MM.1S (cell line): Measurements from ENCODE around the gene RASGEF1B.

Experiments used
- DNase-seq: peaks from one replicate; pipeline ENCODE4 v3.0.0-alpha.2; 2015
- H2AFZ ChIP-seq: fragments of 300-600 bp; sonication (generic); 2 replicates; pipeline ENCODE4 v1.6.0; 2016; ENCODE audit warnings: antibody characterized with exemption, low read length
- H3F3A ChIP-seq: fragments of 300-600 bp; sonication (generic); 2 replicates; pipeline ENCODE4 v1.6.1; 2016; ENCODE audit warnings: mild to moderate bottlenecking, antibody characterized with exemption, low read length, moderate library complexity, mixed read lengths; ENCODE audit not compliant: insufficient read depth
- H3K27ac ChIP-seq: fragments of 300-600 bp; sonication (generic); 2 replicates; pipeline ENCODE4 v1.5.1; 2016; ENCODE audit warnings: mild to moderate bottlenecking, low read length
- H3K27me3 ChIP-seq: fragments of 300-600 bp; sonication (generic); replicated peaks from 2 replicates; pipeline ENCODE4 v1.6.0; 2016; ENCODE audit warnings: low read length; ENCODE audit not compliant: insufficient read depth
- H3K36me3 ChIP-seq: fragments of 300-600 bp; sonication (generic); replicated peaks from 2 replicates; pipeline ENCODE4 v1.6.1; 2016; ENCODE audit warnings: mild to moderate bottlenecking, low read length, mixed read lengths; ENCODE audit not compliant: insufficient read depth
- H3K4me1 ChIP-seq: fragments of 300-600 bp; sonication (generic); 2 replicates; pipeline ENCODE4 v1.6.1; 2016; ENCODE audit warnings: low read length, mixed read lengths
- H3K4me2 ChIP-seq: fragments of 300-600 bp; sonication (generic); 2 replicates; pipeline ENCODE4 v1.6.0; 2016; ENCODE audit warnings: low read depth, low read length
- H3K4me3 ChIP-seq: fragments of 300-600 bp; sonication (generic); 2 replicates; pipeline ENCODE4 v1.5.1; 2016; ENCODE audit warnings: low read length, mixed read lengths
- H3K79me2 ChIP-seq: fragments of 300-600 bp; sonication (generic); 2 replicates; pipeline ENCODE4 v1.6.1; 2016; ENCODE audit warnings: mixed run types, low read length, mixed read lengths
- H3K9ac ChIP-seq: fragments of 300-600 bp; sonication (generic); 2 replicates; pipeline ENCODE4 v1.6.1; 2016; ENCODE audit warnings: low read length, mixed read lengths
- H3K9me2 ChIP-seq: fragments of 300-600 bp; sonication (generic); replicated peaks from 2 replicates; pipeline ENCODE4 v1.6.1; 2016; ENCODE audit warnings: mild to moderate bottlenecking, low read length, mixed read lengths; ENCODE audit not compliant: insufficient read depth
- H3K9me3 ChIP-seq: fragments of 300-600 bp; sonication (generic); replicated peaks from 2 replicates; pipeline ENCODE4 v1.6.1; 2016; ENCODE audit warnings: mild to moderate bottlenecking, low read length, mixed read lengths; ENCODE audit not compliant: insufficient read depth
- H4K20me1 ChIP-seq: fragments of 300-600 bp; sonication (generic); 2 replicates; pipeline ENCODE4 v1.6.1; 2016; ENCODE audit warnings: mild to moderate bottlenecking, low read length, moderate library complexity, mixed read lengths; ENCODE audit not compliant: insufficient read depth
- CTCF ChIP-seq: fragments of 300-600 bp; sonication (generic); IDR thresholded peaks from 2 replicates; pipeline ENCODE4 v1.5.1; 2016; ENCODE audit warnings: antibody characterized with exemption, low read length, mixed read lengths
- EZH2 ChIP-seq: fragments of 300-600 bp; sonication (generic); optimal IDR thresholded peaks from 2 replicates; pipeline ENCODE3; 2017; ENCODE audit warnings: low read depth, mild to moderate bottlenecking, antibody characterized with exemption, low read length, mixed read lengths
- EZH2phosphoT487 ChIP-seq: fragments of 300-600 bp; sonication (generic); IDR thresholded peaks from 2 replicates; pipeline ENCODE4 v1.6.1; 2018; ENCODE audit warnings: antibody characterized with exemption, low read length

Gene RASGEF1B

GRCh38 chr4:81424336-81424735 is 47.4 kb downstream of the RASGEF1B start:
- H3K27me3 ChIP-seq = no peaks in the 10 kb centered on the region
- H3K9me2 ChIP-seq = no peaks in the 10 kb centered on the region
- no peaks in the 10 kb centered on the region for H3K79me2 ChIP-seq
- no peak overlapping the region for H3K4me3 ChIP-seq
- no peak overlapping the region for H3K4me2 ChIP-seq
- no peaks in the 10 kb centered on the region for H3K4me1 ChIP-seq
- H3F3A ChIP-seq = no peaks in the 10 kb centered on the region
- TF ChIP-seq EZH2phosphoT487 (no peak), EZH2 (no peak), CTCF (no peak)
- H3K9ac ChIP-seq = no peak overlapping the region
- H3K27ac ChIP-seq = no peak overlapping the region
- peaks cover 14% of the 10 kb centered on the region for H3K36me3 ChIP-seq
- no peak overlapping the region for H2AFZ ChIP-seq
- H3K9me3 ChIP-seq = no peaks in the 10 kb centered on the region
- no peaks in the 10 kb centered on the region for H4K20me1 ChIP-seq
- no peak for DNase-seq

- H3K9me2 ChIP-seq = no peaks in the 10 kb centered on the region
- H3K4me3 ChIP-seq = no peak overlapping the region
- H3K36me3 ChIP-seq = peaks cover 11% of the 10 kb centered on the region; the same call in 1 of the 2 replicates
- no peaks in the 10 kb centered on the region for H3K4me1 ChIP-seq
- H3K27ac ChIP-seq = no peak overlapping the region
- H3K79me2 ChIP-seq = no peaks in the 10 kb centered on the region
- H3K9ac ChIP-seq = no peak overlapping the region
- H3K27me3 ChIP-seq = no peaks in the 10 kb centered on the region
- H3K9me3 ChIP-seq = no peaks in the 10 kb centered on the region
- no peak overlapping the region for H2AFZ ChIP-seq
- no peak overlapping the region for H3K4me2 ChIP-seq
- no peak for DNase-seq
- no peaks in the 10 kb centered on the region for H3F3A ChIP-seq
- TF ChIP-seq EZH2 (no peak), CTCF (no peak), EZH2phosphoT487 (no peak)
- no peaks in the 10 kb centered on the region for H4K20me1 ChIP-seq
Measured at GRCh38 chr4:81422595-81422994, 49.1 kb downstream of the RASGEF1B start.

- Histone ChIP-seq H3K4me1 (no peaks in the 10 kb centered on the region), H3K4me3 (no peak overlapping the region), H3F3A (no peaks in the 10 kb centered on the region), H2AFZ (no peak overlapping the region), H3K9ac (no peak overlapping the region), H3K79me2 (no peaks in the 10 kb centered on the region), H3K9me2 (no peaks in the 10 kb centered on the region), H3K36me3 (peaks cover 5% of the 10 kb centered on the region; the same call in 1 of the 2 replicates), H4K20me1 (no peaks in the 10 kb centered on the region), H3K27ac (no peak overlapping the region), H3K27me3 (no peaks in the 10 kb centered on the region), H3K4me2 (no peak overlapping the region), H3K9me3 (no peaks in the 10 kb centered on the region)
- TF ChIP-seq EZH2 (no peak), EZH2phosphoT487 (no peak), CTCF (no peak)
- no peak for DNase-seq
Measured at GRCh38 chr4:81421346-81422218, 50.1 kb downstream of the RASGEF1B start.
